HepG2 (cell line): ENCODE data around the gene CPPED1.
A peak's percentile ranks its signal among the peaks of the same experiment; 100 is the strongest.

Source experiments
- DNMT1 ChIP-seq: sonication (generic); formaldehyde crosslinking; IDR thresholded peaks from 2 replicates; pipeline ENCODE4 v1.5.1; 2020; ENCODE audit warnings: mild to moderate bottlenecking, missing genetic modification reagents
- FOXA3 ChIP-seq: IDR thresholded peaks from 2 replicates; pipeline ENCODE4 v1.6.1; 2016; ENCODE audit warnings: missing genetic modification reagents, missing compliant biosample characterization
- MXD4 ChIP-seq: IDR thresholded peaks from 2 replicates; pipeline ENCODE4 v1.6.1; 2016; ENCODE audit warnings: mild to moderate bottlenecking, missing biosample characterization, missing genetic modification reagents
- TMF1 ChIP-seq: sonication (generic); formaldehyde crosslinking; IDR thresholded peaks from 2 replicates; pipeline ENCODE4 v1.8.1; 2022; ENCODE audit warnings: low read depth, missing genetic modification reagents
- ZFP1 ChIP-seq: IDR thresholded peaks from 2 replicates; pipeline ENCODE4 v1.6.1; 2016
- ZFP36L1 ChIP-seq: sonication (generic); formaldehyde crosslinking; IDR thresholded peaks from 2 replicates; pipeline ENCODE4 v1.8.0; 2022; ENCODE audit warnings: mild to moderate bottlenecking, missing genetic modification reagents, moderate library complexity
- ZIK1 ChIP-seq: sonication (generic); formaldehyde crosslinking; IDR thresholded peaks from 2 replicates; pipeline ENCODE4 v1.5.0; 2020; ENCODE audit warnings: mild to moderate bottlenecking, low read depth, missing genetic modification reagents, borderline replicate concordance
- ZNF296 ChIP-seq: sonication (generic); formaldehyde crosslinking; conservative IDR thresholded peaks from 2 replicates; pipeline ENCODE4 v1.5.0; 2020; ENCODE audit warnings: mild to moderate bottlenecking, missing genetic modification reagents
- ZNF672 ChIP-seq: sonication (generic); formaldehyde crosslinking; IDR thresholded peaks from 2 replicates; pipeline ENCODE4 v1.8.1; 2022; ENCODE audit warnings: missing genetic modification reagents
- TF ChIP-seq, protein P1 (sequence below): sonication (generic); formaldehyde crosslinking; IDR thresholded peaks from 2 replicates; pipeline ENCODE4 v1.4.0; 2020; ENCODE audit warnings: missing genetic modification reagents
- TF ChIP-seq, protein P2 (sequence below): sonication (generic); formaldehyde crosslinking; IDR thresholded peaks from 2 replicates; pipeline ENCODE4 v1.5.0; 2020; ENCODE audit warnings: mild to moderate bottlenecking, missing genetic modification reagents
- TF ChIP-seq, protein P3 (sequence below): sonication (generic); formaldehyde crosslinking; conservative IDR thresholded peaks from 2 replicates; pipeline ENCODE4 v1.4.0; 2020; ENCODE audit warnings: missing genetic modification reagents
- TF ChIP-seq, protein P4 (sequence below): sonication (generic); formaldehyde crosslinking; IDR thresholded peaks from 2 replicates; pipeline ENCODE4 v1.5.0; 2020; ENCODE audit warnings: mild to moderate bottlenecking, missing genetic modification reagents, moderate library complexity

DNA sequence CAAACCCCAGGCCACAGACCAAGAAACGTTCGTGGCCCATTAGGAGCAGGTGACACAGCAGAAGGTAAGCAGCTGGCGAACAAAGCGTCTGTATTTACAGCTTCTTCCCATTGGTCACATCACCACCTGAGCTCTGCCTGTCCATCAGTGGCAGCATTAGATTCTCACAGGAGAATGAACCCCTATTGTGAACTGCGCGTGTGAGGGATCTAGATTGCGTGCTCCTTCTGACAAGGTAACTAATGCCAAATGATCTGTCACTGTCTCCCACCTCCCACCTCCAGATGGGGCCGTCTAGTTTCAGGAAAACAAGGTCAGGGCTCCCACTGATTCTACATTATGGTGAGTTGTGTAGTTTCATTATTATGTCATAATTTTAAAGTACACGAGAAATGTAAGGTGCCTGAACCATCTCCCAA lies 186.3 kb downstream of the CPPED1 start:
- TF ChIP-seq ZIK1, result no peak
- TF ChIP-seq DNMT1, result no peak
- TF ChIP-seq FOXA3 (CRISPR knock-in tag), result no peak
- TF ChIP-seq MXD4 (CRISPR knock-in tag), result no peak
- no peak for TF ChIP-seq ZNF296 (CRISPR knock-in tag)
- no peak for TF ChIP-seq TMF1 (CRISPR knock-in tag)
- no peak for TF ChIP-seq ZFP1 (CRISPR knock-in tag)
- TF ChIP-seq, protein P1, sequence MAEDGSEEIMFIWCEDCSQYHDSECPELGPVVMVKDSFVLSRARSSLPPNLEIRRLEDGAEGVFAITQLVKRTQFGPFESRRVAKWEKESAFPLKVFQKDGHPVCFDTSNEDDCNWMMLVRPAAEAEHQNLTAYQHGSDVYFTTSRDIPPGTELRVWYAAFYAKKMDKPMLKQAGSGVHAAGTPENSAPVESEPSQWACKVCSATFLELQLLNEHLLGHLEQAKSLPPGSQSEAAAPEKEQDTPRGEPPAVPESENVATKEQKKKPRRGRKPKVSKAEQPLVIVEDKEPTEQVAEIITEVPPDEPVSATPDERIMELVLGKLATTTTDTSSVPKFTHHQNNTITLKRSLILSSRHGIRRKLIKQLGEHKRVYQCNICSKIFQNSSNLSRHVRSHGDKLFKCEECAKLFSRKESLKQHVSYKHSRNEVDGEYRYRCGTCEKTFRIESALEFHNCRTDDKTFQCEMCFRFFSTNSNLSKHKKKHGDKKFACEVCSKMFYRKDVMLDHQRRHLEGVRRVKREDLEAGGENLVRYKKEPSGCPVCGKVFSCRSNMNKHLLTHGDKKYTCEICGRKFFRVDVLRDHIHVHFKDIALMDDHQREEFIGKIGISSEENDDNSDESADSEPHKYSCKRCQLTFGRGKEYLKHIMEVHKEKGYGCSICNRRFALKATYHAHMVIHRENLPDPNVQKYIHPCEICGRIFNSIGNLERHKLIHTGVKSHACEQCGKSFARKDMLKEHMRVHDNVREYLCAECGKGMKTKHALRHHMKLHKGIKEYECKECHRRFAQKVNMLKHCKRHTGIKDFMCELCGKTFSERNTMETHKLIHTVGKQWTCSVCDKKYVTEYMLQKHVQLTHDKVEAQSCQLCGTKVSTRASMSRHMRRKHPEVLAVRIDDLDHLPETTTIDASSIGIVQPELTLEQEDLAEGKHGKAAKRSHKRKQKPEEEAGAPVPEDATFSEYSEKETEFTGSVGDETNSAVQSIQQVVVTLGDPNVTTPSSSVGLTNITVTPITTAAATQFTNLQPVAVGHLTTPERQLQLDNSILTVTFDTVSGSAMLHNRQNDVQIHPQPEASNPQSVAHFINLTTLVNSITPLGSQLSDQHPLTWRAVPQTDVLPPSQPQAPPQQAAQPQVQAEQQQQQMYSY (CRISPR knock-in tag), result no peak
- TF ChIP-seq, protein P2, sequence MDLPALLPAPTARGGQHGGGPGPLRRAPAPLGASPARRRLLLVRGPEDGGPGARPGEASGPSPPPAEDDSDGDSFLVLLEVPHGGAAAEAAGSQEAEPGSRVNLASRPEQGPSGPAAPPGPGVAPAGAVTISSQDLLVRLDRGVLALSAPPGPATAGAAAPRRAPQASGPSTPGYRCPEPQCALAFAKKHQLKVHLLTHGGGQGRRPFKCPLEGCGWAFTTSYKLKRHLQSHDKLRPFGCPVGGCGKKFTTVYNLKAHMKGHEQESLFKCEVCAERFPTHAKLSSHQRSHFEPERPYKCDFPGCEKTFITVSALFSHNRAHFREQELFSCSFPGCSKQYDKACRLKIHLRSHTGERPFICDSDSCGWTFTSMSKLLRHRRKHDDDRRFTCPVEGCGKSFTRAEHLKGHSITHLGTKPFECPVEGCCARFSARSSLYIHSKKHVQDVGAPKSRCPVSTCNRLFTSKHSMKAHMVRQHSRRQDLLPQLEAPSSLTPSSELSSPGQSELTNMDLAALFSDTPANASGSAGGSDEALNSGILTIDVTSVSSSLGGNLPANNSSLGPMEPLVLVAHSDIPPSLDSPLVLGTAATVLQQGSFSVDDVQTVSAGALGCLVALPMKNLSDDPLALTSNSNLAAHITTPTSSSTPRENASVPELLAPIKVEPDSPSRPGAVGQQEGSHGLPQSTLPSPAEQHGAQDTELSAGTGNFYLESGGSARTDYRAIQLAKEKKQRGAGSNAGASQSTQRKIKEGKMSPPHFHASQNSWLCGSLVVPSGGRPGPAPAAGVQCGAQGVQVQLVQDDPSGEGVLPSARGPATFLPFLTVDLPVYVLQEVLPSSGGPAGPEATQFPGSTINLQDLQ (CRISPR knock-in tag), result no peak
- TF ChIP-seq, protein P3, sequence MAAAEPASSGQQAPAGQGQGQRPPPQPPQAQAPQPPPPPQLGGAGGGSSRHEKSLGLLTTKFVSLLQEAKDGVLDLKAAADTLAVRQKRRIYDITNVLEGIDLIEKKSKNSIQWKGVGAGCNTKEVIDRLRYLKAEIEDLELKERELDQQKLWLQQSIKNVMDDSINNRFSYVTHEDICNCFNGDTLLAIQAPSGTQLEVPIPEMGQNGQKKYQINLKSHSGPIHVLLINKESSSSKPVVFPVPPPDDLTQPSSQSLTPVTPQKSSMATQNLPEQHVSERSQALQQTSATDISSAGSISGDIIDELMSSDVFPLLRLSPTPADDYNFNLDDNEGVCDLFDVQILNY (CRISPR knock-in tag), result no peak
- TF ChIP-seq, protein P4, sequence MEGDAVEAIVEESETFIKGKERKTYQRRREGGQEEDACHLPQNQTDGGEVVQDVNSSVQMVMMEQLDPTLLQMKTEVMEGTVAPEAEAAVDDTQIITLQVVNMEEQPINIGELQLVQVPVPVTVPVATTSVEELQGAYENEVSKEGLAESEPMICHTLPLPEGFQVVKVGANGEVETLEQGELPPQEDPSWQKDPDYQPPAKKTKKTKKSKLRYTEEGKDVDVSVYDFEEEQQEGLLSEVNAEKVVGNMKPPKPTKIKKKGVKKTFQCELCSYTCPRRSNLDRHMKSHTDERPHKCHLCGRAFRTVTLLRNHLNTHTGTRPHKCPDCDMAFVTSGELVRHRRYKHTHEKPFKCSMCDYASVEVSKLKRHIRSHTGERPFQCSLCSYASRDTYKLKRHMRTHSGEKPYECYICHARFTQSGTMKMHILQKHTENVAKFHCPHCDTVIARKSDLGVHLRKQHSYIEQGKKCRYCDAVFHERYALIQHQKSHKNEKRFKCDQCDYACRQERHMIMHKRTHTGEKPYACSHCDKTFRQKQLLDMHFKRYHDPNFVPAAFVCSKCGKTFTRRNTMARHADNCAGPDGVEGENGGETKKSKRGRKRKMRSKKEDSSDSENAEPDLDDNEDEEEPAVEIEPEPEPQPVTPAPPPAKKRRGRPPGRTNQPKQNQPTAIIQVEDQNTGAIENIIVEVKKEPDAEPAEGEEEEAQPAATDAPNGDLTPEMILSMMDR (CRISPR knock-in tag), result peak; percentile 37; the same call in 1 of the 2 replicates
- no peak for TF ChIP-seq ZNF672
- no peak for TF ChIP-seq ZFP36L1 (CRISPR knock-in tag)
